Fibroblast of upper back skin (primary cell): ENCODE measurements around the gene EVX1.

ENCODE experiments used
- DNase-seq: peaks from one replicate; pipeline ENCODE4 v3.0.0-alpha.2; 2013

EVX1 gene

GRCh38 chr7:27242555-27243339 is at the start of gene EVX1:
Gene EVX1 (plus strand): TSS chr7:27242802. CDS start chr7:27243031, 229 bp downstream.
- no peak for DNase-seq

- no peak for DNase-seq
Measured at GRCh38 chr7:27193335-27194001, 49.1 kb upstream of the EVX1 start.

DNA sequence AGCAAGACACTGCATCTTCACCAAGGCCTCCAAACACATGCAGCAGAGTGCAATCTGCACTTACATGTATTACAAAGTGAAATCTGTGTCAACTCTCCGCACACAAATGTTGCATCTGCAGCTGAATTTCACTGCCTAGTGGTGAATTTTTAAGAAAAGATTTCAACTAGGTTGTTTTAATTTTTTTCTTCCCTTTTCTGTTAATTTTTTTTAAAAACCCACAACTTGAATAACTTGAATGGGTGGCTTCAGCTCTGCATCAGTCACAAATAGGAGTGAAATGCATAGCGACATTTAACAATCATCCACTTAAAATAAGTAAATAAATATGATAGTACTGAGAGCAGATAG is 48.6 kb upstream of the EVX1 start:
- no peak for DNase-seq

DNA sequence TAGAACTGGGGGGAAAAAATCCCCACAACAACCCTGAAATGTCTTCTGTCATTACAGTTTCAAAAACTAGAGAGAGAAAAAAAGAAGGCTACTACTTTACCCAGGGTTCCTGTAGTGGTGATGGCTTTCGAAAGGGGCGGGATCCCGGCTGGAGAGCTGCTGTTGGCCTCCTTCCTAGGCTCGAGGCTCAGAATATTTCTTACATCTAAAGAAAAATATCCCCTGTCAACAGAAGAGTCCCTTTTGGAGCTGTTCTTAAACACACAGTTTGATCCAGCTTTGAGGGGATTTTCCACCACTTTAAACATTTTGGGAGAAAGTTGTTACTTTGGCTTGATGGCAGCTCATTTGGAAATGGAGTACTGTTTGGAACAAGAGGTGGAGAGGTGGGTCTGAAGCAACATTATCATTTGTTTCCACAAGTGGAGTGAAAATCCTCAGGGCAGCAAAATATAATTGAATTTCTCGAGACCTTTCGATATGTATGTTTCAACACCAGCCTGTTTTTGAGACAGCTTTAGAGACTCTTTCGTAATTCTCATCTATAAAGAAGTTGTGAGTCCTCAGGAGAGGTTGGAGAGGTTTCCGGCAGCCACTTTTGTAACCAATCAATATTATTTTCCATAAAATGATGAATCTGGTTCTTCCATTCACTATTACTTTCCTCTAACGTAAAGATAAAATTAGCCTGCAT is 47.8 kb upstream of the EVX1 start:
- no peak for DNase-seq

DNA sequence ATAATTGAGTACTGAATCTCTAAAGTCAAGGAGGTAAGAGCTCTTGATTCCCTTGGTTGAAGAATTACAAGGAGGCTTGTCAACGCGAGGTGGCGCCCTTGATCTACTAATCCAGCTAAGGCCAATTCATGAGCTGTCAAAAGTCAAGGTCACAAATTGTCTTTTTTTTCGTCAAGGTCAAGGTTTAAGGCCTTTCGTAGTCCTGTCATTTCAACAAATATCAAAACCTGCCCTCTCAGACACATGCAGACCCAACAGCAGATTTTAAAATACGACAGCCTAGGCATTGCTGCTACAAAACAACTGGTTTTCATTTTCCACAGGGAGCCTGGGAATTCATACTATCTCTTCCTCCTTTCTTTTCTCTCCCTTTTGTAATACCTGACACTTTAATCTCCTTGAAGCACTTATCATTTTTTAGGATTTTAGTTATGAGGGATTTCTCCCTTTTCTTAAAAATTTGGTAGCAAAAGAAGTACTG is 46.3 kb upstream of the EVX1 start:
- peak; percentile 57 for DNase-seq

- no peak for DNase-seq
Measured at GRCh38 chr7:27197137-27198042, 45.2 kb upstream of the EVX1 start.

GRCh38 chr7:27198138-27198841 is 44.3 kb upstream of the EVX1 start:
- no peak for DNase-seq

DNA sequence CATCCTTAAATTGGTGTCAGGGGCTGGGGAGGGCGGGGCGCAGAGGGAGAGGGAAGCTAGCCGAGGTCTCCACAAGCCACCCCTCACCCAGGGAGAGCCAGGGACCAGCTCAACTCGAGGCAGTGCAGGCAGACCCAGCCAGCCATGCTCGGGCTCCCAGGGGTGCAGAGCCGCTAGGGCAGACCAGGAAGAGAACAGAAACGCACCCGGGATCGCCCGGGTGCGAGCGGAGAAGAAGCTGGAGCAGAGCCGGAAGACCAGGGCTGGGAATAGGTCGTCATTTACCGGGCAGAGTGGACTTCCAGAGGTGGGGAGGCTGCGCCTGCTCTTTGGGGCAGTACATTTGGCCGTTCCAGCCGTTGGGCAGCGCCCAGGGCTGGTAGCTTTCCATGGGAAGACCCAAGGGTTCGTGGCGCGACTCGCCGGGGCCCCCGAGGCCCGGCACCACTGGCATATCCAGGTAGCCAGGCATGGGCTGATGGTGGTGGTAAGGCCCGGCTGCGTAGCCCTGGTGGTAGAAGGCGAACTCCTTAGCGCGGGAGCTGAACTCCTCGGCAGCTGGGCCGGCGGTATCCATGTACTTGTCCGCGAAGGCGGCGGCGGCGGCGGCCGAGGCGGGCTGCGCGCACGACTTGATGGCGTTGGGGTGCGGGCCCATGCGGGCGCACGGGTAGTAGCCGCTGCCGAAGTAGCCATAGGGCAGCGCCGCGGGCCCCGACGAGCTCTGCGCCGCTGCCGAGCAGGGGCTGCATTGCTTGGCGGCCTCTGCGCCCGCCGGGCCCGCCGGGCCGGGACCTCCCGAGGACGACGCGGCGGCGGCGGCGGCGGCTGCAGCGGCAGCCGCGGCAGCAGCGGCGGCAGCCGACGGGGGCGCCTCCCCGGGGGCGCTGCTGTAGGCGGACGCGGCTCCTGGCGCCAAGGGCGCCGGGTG is 43.5 kb upstream of the EVX1 start:
- no peak for DNase-seq

DNA sequence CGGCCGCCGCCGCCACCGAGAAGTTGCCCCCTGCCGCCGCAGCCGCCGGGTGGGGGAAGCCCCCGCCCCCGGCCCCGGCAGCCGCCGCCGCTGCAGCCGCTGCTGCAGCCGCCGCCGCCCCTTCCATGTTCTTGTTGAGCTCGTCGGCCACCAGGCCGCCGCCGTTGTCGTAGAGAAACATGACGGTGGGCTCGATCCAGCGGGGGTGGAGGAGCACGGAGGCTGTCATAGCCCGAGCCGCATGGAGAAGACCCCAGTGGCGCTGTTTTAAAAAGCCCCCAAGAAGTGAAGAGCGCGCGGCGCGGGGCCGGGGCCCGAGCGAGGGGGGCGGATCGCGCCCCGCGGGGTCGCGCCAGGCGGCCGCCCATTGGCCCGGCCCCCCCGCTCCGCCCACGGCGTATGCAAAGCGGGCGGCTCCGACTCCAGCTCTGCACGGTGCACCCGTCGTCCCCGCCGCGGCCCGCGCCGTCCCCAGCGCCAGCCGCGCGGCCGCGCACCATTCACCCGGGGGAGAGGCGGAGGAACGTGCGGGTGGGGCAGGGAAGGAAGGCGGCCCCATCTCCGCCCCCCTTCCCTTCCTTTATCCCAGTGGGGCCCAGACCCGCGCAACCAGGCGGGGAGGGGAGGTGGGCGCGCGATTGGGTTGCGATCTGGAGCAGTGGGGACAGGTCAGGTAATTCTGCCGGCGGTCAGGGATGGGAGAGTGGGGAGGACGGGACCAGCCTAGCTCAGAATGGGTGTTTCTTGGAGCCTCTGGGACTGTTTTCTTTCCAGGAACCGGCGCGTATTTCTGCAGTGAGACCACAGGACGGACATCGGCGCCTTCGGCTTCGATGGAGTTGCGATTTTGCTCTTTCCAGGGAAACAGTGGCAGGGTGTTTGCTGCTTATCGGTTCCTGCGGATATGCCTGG is 42.5 kb upstream of the EVX1 start, which contains the start of gene HOXA13:
HOXA13 (minus strand) TSS at position 243 of the 912 bp plus-strand sequence; CDS start at position 229, 14 bp downstream.
- no peak for DNase-seq

DNA sequence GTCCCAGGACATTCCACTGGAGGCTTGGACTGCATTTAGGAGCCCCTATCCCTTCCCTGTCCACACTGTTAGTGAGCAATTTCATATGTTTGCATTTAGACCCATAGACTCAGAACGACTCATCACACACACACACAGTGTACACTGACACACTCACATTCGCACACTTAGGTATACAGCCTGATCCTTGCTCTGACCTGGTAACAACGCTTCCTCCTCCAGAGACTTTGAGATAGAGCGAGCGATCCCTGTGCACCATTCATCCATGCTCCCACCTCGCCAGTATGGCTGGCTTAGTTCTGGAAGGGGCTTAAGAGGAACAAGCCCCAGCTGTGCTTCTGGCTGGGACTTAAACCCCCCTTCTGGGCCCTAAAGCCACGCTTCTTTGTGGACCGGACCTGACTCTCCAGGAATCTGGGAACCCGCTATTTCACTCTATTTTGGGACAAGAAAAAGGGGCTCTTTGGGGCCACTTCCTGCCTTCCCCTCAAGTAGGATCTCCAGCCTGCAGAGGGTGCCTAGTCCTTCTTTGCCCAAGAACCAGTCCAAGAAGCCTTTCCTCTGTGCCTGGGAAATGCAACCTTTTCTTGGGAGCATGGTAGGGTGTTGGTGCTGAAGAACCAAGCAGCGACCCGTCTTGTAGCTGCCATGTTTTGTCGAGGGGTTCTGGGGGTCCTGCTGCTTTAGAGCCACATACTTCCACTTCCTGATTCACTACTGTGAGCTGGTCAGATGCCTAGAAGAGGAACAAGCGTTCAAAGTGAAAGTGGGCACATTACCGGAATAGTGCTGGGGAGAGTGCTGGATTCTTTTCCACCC is 41.6 kb upstream of the EVX1 start:
- DNase-seq, result no peak

DNA sequence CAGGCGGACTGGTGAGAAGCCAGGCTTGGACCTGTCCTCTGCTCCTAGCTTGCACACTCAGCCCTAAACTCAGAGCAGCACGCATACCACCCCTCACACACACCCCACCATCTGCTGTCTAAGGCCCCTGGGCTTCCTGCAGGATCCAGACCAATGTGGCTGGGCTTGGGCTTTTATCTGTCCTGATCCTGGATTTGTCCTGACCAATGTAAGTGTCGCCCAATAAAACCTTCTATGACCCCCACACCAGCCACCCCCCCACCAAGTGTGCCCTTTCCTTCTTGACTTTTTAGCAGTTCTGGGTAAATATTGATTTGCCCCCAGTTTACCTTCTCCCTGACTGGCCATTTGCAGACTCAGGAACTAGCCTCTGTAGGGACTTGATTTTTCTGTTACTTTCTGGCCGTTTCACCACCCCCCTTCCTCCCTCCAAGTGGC is 41.0 kb upstream of the EVX1 start:
- DNase-seq, result no peak

- DNase-seq, result no peak
Measured at GRCh38 chr7:27202018-27202861, 40.4 kb upstream of the EVX1 start.

GRCh38 chr7:27202862-27203134 is 39.8 kb upstream of the EVX1 start:
- DNase-seq, result no peak

DNA sequence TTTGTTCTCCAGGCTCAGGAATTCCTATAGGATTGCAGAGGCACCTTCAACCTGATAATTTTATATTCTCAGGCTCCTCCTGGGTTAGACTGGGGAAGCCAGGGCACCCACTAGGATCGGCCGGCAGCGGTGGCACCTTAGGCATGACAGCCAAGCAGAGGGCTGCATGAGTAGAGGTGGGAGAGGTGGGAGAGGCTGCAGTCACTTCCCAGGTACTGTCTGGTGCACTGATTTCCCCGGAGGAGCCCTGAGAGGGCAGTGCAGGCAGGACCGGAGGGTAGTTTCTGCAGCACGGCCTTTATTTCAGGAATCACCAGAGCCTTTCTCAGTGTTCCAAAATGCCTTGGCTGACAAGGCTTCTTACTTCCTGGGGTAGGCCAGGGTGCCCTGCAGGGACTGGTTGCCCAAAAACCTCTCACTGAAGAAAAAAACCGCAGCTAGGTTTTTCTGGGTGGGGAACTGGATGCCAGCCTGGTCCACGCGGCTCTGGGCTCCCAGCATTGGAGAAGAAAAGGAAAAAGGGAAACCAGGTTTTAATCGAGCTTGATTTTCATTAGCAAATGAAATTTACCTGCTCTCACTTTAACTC is 39.1 kb upstream of the EVX1 start:
- DNase-seq, result no peak

GRCh38 chr7:27203964-27204594 is 38.5 kb upstream of the EVX1 start:
- DNase-seq, result no peak

GRCh38 chr7:27204851-27205322 is 37.7 kb upstream of the EVX1 start:
- DNase-seq, result no peak
